GM12892 (cell line): Measurements from ENCODE around the gene RNF8.
A peak's percentile ranks its signal among the peaks of the same experiment; 100 is the strongest.

Source experiments
- POLR2A ChIP-seq: IDR thresholded peaks from 2 replicates; pipeline ENCODE4 v1.6.1; 2011; ENCODE audit warnings: low read depth, low read length, control low read depth
- POLR2AphosphoS5 ChIP-seq: IDR thresholded peaks from 2 replicates; pipeline ENCODE4 v1.6.1; 2011; ENCODE audit warnings: low read depth, low read length, control low read depth
- TAF1 ChIP-seq: IDR thresholded peaks from 2 replicates; pipeline ENCODE4 v1.6.1; 2011; ENCODE audit warnings: low read depth, mild to moderate bottlenecking, control low read depth, low read length, borderline replicate concordance

DNA sequence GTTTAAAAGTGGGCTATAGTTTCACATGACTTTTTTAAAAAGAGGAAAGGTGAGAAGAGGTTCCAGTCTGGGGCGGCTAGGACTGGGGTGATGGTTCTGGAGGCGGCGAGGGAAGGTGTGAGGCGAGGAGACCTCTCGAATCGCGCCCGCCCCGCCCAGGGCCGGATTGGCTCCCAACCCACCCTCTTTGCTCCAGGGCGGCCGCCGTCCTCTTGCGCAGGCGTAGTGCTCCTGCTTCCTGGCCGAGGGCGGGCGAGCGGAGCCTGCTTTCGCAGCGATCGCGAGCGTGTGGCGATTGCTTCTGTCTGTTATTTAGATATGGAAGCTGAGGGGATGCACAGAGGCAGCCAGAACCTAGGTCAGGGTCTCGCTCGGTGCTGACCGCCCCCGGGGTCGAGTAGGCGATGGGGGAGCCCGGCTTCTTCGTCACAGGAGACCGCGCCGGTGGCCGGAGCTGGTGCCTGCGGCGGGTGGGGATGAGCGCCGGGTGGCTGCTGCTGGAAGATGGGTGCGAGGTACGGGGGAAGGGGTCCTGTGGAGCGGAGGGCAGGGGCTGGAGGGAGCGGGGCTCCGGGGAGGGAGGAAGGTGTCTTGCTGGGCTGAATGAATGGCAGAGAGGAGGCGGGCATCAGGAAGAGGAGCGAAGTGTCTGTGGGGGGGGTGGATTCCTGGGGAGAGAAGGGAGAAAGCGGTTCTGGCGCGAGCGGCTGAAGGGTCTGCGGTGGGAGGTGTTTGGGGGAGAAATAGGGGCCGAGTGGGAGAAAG lies at the start of gene RNF8:
- peak; percentile 46; the same call in 1 of the 2 replicates for TF ChIP-seq POLR2AphosphoS5
- peak; percentile 69 for TF ChIP-seq POLR2A
- peak; percentile 70 for TF ChIP-seq TAF1
